Measurements from ENCODE around the gene NR4A3. TPM values are rescaled to one million over a fixed set of nuclear protein-coding genes. Genes with fewer than 3 reads are reported as not detected.

The NR4A3 gene
- polyA plus RNA-seq, 1 donor (not counting 4 experiments of a cell fraction or from before 2014, with no cell fraction given), result 0.16 TPM

DNA sequence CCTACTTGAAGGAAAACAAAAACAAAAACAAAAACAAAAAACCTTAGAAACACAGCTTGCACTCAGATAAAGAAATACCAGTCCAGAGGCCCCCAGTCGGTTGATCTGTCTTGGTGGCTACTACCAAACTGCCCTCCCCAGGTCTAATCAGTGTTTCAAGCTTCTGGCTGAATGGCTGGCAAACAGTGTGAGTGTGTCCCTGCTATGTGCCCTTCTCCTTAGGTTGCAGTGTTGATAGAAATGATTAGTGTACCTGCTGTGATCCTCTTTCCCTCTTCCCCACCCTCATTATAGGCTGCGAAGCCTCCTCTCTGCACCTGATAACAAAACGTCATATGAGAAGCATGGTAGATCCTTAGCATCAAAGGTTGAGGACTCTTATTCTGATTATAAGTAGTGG is 12.8 kb downstream of the NR4A3 start:
- Histone ChIP-seq H3K4me1 (ENCODE audit: control insufficient read depth, extremely low read depth, insufficient read depth, low read length) (no peaks in the 10 kb centered on the region), H3K4me2 (ENCODE audit: control insufficient read depth, extremely low read depth, insufficient read depth, low read depth, low read length) (no peak overlapping the region), H4K20me1 (ENCODE audit: control insufficient read depth, extremely low read depth, insufficient read depth, low read length) (no peaks in the 10 kb centered on the region), H3K9me1 (ENCODE audit: control insufficient read depth, extremely low read depth, insufficient read depth, low read length) (no peaks in the 10 kb centered on the region), H3K27me3 (ENCODE audit: control insufficient read depth, extremely low read depth, insufficient read depth, low read length) (peaks cover 12% of the 10 kb centered on the region), H3K36me3 (ENCODE audit: control insufficient read depth in 2 of 2, extremely low read depth in 1 of 2, insufficient read depth in 2 of 2, low read length in 2 of 2) (no peaks in the 10 kb centered on the region), H3K9me3 (ENCODE audit: control insufficient read depth, low read depth, low read length) (no peaks in the 10 kb centered on the region), H2AFZ (ENCODE audit: control insufficient read depth, low read length) (no peak overlapping the region), H3K9ac (ENCODE audit: control insufficient read depth, extremely low read depth, insufficient read depth, low read length) (no peak overlapping the region), H3K79me2 (ENCODE audit: control insufficient read depth, insufficient read depth, low read length) (no peaks in the 10 kb centered on the region), H3K27ac (ENCODE audit: control insufficient read depth, insufficient read depth, low read length) (no peak overlapping the region), H3K4me3 (ENCODE audit: control insufficient read depth in 2 of 3, extremely low read depth in 1 of 3, insufficient read depth in 2 of 3, low read depth in 1 of 3, low read length in 3 of 3) (no peak overlapping the region)
- dilution Hi-C loops (cut with MboI; ENCODE audit: extremely low pct_ligation_motif_present, low sequenced_read_pairs), result no loop called here
- DNase-seq (ENCODE audit: low read depth, low spot score), result no peak
- FAIRE-seq, result no peak
- TF ChIP-seq EZH2 (IDR thresholded peaks at IDR 0.05; ENCODE audit: low read length), result no peak
- TF ChIP-seq, protein P1, sequence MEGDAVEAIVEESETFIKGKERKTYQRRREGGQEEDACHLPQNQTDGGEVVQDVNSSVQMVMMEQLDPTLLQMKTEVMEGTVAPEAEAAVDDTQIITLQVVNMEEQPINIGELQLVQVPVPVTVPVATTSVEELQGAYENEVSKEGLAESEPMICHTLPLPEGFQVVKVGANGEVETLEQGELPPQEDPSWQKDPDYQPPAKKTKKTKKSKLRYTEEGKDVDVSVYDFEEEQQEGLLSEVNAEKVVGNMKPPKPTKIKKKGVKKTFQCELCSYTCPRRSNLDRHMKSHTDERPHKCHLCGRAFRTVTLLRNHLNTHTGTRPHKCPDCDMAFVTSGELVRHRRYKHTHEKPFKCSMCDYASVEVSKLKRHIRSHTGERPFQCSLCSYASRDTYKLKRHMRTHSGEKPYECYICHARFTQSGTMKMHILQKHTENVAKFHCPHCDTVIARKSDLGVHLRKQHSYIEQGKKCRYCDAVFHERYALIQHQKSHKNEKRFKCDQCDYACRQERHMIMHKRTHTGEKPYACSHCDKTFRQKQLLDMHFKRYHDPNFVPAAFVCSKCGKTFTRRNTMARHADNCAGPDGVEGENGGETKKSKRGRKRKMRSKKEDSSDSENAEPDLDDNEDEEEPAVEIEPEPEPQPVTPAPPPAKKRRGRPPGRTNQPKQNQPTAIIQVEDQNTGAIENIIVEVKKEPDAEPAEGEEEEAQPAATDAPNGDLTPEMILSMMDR (optimal IDR thresholded peaks at IDR 0.05 in 1 of 3, IDR thresholded peaks at IDR 0.05 in 1 of 3, conservative IDR thresholded peaks at IDR 0.05 in 1 of 3; ENCODE audit: extremely low read depth in 1 of 3, insufficient read depth in 2 of 3, low read length in 3 of 3), result no peak

DNA sequence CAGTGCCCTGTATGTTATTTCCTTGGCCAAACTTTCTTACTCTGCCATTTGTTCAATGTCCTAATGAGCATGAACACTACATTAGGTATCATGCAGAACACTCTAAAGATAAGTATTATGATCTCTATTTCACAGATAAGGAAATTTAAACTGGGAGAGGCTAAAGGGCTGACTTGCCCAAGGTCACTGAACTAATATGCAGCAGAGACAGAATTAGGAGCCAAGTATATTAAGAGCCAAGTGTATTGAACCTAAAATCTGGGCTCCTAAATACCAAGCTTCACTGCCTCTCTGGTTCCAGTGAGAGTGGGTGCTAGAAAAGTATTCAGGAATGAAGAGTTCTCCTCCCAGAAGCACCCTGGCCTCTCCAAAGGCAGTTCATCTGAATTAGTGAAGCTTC is 13.5 kb downstream of the NR4A3 start:
- Histone ChIP-seq H3K36me3 (ENCODE audit: control insufficient read depth in 2 of 2, extremely low read depth in 1 of 2, insufficient read depth in 2 of 2, low read length in 2 of 2) (no peaks in the 10 kb centered on the region), H3K4me3 (ENCODE audit: control insufficient read depth in 2 of 3, extremely low read depth in 1 of 3, insufficient read depth in 2 of 3, low read depth in 1 of 3, low read length in 3 of 3) (no peak overlapping the region), H3K27ac (ENCODE audit: control insufficient read depth, insufficient read depth, low read length) (no peak overlapping the region), H4K20me1 (ENCODE audit: control insufficient read depth, extremely low read depth, insufficient read depth, low read length) (no peaks in the 10 kb centered on the region), H3K79me2 (ENCODE audit: control insufficient read depth, insufficient read depth, low read length) (no peaks in the 10 kb centered on the region), H2AFZ (ENCODE audit: control insufficient read depth, low read length) (no peak overlapping the region), H3K9me1 (ENCODE audit: control insufficient read depth, extremely low read depth, insufficient read depth, low read length) (no peaks in the 10 kb centered on the region), H3K4me1 (ENCODE audit: control insufficient read depth, extremely low read depth, insufficient read depth, low read length) (no peaks in the 10 kb centered on the region), H3K9ac (ENCODE audit: control insufficient read depth, extremely low read depth, insufficient read depth, low read length) (no peak overlapping the region), H3K4me2 (ENCODE audit: control insufficient read depth, extremely low read depth, insufficient read depth, low read depth, low read length) (no peak overlapping the region), H3K27me3 (ENCODE audit: control insufficient read depth, extremely low read depth, insufficient read depth, low read length) (peaks cover 6% of the 10 kb centered on the region), H3K9me3 (ENCODE audit: control insufficient read depth, low read depth, low read length) (no peaks in the 10 kb centered on the region)
- dilution Hi-C loops (cut with MboI; ENCODE audit: extremely low pct_ligation_motif_present, low sequenced_read_pairs), result no loop called here
- DNase-seq (ENCODE audit: low read depth, low spot score) (no peak), FAIRE-seq (no peak)
- no peak for TF ChIP-seq EZH2 (IDR thresholded peaks at IDR 0.05; ENCODE audit: low read length)
- TF ChIP-seq, protein P1 (optimal IDR thresholded peaks at IDR 0.05 in 1 of 3, IDR thresholded peaks at IDR 0.05 in 1 of 3, conservative IDR thresholded peaks at IDR 0.05 in 1 of 3; ENCODE audit: extremely low read depth in 1 of 3, insufficient read depth in 2 of 3, low read length in 3 of 3), result no peak

Data from keratinocyte (primary cell).